Osteoblast (primary cell): ENCODE measurements around the gene COL25A1. TPM values are rescaled to one million over a fixed set of nuclear protein-coding genes. Genes with fewer than 3 reads are reported as not detected.

ENCODE experiments used
- DNase-seq: peaks from one replicate; pipeline ENCODE4 v3.0.0; 2011; ENCODE audit warnings: low spot score, mixed read lengths; ENCODE audit not compliant: insufficient read length; ENCODE audit errors: missing footprints
- H2AFZ ChIP-seq: 2 replicates; pipeline ENCODE4 v1.6.0; 2011; ENCODE audit warnings: mild to moderate bottlenecking, low read length
- H3K27ac ChIP-seq: 2 replicates; pipeline ENCODE4 v1.5.1; 2011; ENCODE audit warnings: mild to moderate bottlenecking, low read depth, low read length, moderate library complexity
- H3K27me3 ChIP-seq: 2 replicates; pipeline ENCODE4 v1.6.0; 2012; ENCODE audit warnings: mild to moderate bottlenecking, control low read depth, inconsistent platforms, low read length, moderate library complexity; ENCODE audit not compliant: insufficient read depth
- H3K36me3 ChIP-seq: 2 replicates; pipeline ENCODE4 v1.5.1; 2011; ENCODE audit warnings: mild to moderate bottlenecking, low read length, control low read depth, moderate library complexity; ENCODE audit not compliant: insufficient read depth
- H3K4me1 ChIP-seq: 2 replicates; pipeline ENCODE4 v1.5.1; 2011; ENCODE audit warnings: mild to moderate bottlenecking, low read length, control low read depth, moderate library complexity; ENCODE audit not compliant: insufficient read depth
- H3K4me2 ChIP-seq: 2 replicates; pipeline ENCODE4 v1.6.0; 2011; ENCODE audit warnings: mild to moderate bottlenecking, low read length; ENCODE audit not compliant: insufficient read depth
- H3K4me3 ChIP-seq: fragments of 200-600 bp; sonication (generic); 3 replicates; pipeline ENCODE4 v1.5.1; 2012; ENCODE audit warnings: mild to moderate bottlenecking, low read length, inconsistent platforms; ENCODE audit not compliant: insufficient read depth
- H3K79me2 ChIP-seq: 2 replicates; pipeline ENCODE4 v1.6.0; 2012; ENCODE audit warnings: mild to moderate bottlenecking, low read length, control low read depth, inconsistent platforms; ENCODE audit not compliant: insufficient read depth
- H3K9me3 ChIP-seq: 2 replicates; pipeline ENCODE4 v1.5.1; 2011; ENCODE audit warnings: low read depth, low read length, control low read depth
- H4K20me1 ChIP-seq: 2 replicates; pipeline ENCODE4 v1.6.0; 2012; ENCODE audit warnings: mild to moderate bottlenecking, low read length, control low read depth; ENCODE audit not compliant: insufficient read depth
- CTCF ChIP-seq: IDR thresholded peaks from 2 replicates; pipeline ENCODE4 v1.5.1; 2011; ENCODE audit warnings: mild to moderate bottlenecking, low read depth, low read length, moderate library complexity; ENCODE audit errors: extremely low read depth
- total RNA-seq: library from RNA; depleted of rRNA; stranded (reverse); fragments of >200 nt; gene quantifications from 2 replicates; pipeline ENCODE4 v1.2.3, GENCODE V29; 2012

The COL25A1 gene
- total RNA-seq, 1 donor = 1.4 TPM

DNA sequence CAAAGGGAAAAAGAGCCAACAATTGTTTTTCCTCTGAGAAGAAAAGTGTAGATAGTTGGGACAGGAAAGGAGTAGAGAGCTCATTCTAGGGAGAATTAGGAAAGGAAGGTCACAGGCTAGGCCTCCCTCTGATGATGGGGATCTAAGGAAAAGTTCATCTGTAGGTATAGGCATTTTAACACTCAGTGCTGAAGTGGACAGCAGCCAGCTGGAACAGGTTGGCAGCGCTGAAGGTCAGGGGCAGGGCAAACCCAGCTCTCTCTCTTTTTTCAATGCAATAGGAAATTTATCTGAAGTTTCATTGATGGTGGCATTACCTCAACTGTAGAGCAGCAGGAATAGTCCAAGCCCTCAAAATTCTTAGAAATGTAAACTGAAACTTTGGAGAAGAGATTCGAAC, 441.1 kb downstream of the COL25A1 start:
- Histone ChIP-seq H3K79me2 (no peaks in the 10 kb centered on the region), H3K36me3 (no peaks in the 10 kb centered on the region), H3K9me3 (no peaks in the 10 kb centered on the region), H2AFZ (no peak overlapping the region), H3K27me3 (no peaks in the 10 kb centered on the region), H3K4me1 (no peaks in the 10 kb centered on the region), H3K4me2 (no peak overlapping the region), H4K20me1 (no peaks in the 10 kb centered on the region), H3K4me3 (no peak overlapping the region), H3K27ac (no peak overlapping the region)
- TF ChIP-seq CTCF = no peak
- DNase-seq = no peak

GRCh38 chr4:108854786-108855185, 447.7 kb downstream of the COL25A1 start:
- H2AFZ ChIP-seq = no peak overlapping the region
- H3K27ac ChIP-seq = no peak overlapping the region
- H3K36me3 ChIP-seq = no peaks in the 10 kb centered on the region
- no peaks in the 10 kb centered on the region for H3K9me3 ChIP-seq
- no peaks in the 10 kb centered on the region for H3K27me3 ChIP-seq
- TF ChIP-seq CTCF = no peak
- H3K4me3 ChIP-seq = no peak overlapping the region
- no peak overlapping the region for H3K4me2 ChIP-seq
- H3K4me1 ChIP-seq = peaks cover 7% of the 10 kb centered on the region
- H4K20me1 ChIP-seq = no peaks in the 10 kb centered on the region
- DNase-seq = no peak
- no peaks in the 10 kb centered on the region for H3K79me2 ChIP-seq

- no peak overlapping the region for H3K27ac ChIP-seq
- no peak overlapping the region for H2AFZ ChIP-seq
- H3K4me1 ChIP-seq = peaks cover 16% of the 10 kb centered on the region
- H4K20me1 ChIP-seq = no peaks in the 10 kb centered on the region
- no peak for TF ChIP-seq CTCF
- no peak for DNase-seq
- H3K4me3 ChIP-seq = no peak overlapping the region
- no peaks in the 10 kb centered on the region for H3K79me2 ChIP-seq
- H3K4me2 ChIP-seq = no peak overlapping the region
- H3K9me3 ChIP-seq = no peaks in the 10 kb centered on the region
- no peaks in the 10 kb centered on the region for H3K36me3 ChIP-seq
- no peaks in the 10 kb centered on the region for H3K27me3 ChIP-seq
Measured at GRCh38 chr4:108852691-108853090, 449.8 kb downstream of the COL25A1 start.

DNA sequence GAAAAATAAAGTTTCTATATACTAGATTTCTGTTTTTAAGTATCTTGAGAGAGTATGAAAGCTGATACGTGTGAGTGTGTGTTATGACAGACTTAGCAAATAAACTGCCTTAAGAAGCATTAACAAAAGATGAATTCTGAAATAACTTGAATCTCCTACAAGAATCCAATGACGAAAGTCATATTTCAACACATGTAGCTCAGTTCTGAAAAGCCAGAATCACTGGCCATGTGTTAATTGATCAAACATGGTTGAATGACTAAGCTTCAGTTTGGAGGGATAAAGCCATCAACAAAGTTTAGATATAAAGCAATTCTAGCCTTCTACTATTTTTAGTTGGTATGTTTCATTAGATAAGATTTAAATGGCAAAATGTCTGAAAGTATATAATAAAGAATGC, 451.1 kb downstream of the COL25A1 start:
- H3K4me2 ChIP-seq = no peak overlapping the region
- no peaks in the 10 kb centered on the region for H3K36me3 ChIP-seq
- H3K4me1 ChIP-seq = peaks cover 16% of the 10 kb centered on the region
- no peaks in the 10 kb centered on the region for H4K20me1 ChIP-seq
- H2AFZ ChIP-seq = no peak overlapping the region
- no peak for DNase-seq
- no peak for TF ChIP-seq CTCF
- no peak overlapping the region for H3K4me3 ChIP-seq
- no peaks in the 10 kb centered on the region for H3K9me3 ChIP-seq
- H3K27ac ChIP-seq = no peak overlapping the region
- H3K27me3 ChIP-seq = no peaks in the 10 kb centered on the region
- H3K79me2 ChIP-seq = no peaks in the 10 kb centered on the region
